HL-60/S4 treated with retinoic acid at 250 ng/mL for 4 days and 3 days (cell line): Measurements from ENCODE around the gene RARG.

Experiments used
- in situ Hi-C: fragments of 300-500 bp; cut with MboI; formaldehyde crosslinking; loops from 2 replicates; pipeline ENCODE4 v1.7.0; 2022; ENCODE audit warnings: low sequenced_read_pairs

RARG gene

DNA sequence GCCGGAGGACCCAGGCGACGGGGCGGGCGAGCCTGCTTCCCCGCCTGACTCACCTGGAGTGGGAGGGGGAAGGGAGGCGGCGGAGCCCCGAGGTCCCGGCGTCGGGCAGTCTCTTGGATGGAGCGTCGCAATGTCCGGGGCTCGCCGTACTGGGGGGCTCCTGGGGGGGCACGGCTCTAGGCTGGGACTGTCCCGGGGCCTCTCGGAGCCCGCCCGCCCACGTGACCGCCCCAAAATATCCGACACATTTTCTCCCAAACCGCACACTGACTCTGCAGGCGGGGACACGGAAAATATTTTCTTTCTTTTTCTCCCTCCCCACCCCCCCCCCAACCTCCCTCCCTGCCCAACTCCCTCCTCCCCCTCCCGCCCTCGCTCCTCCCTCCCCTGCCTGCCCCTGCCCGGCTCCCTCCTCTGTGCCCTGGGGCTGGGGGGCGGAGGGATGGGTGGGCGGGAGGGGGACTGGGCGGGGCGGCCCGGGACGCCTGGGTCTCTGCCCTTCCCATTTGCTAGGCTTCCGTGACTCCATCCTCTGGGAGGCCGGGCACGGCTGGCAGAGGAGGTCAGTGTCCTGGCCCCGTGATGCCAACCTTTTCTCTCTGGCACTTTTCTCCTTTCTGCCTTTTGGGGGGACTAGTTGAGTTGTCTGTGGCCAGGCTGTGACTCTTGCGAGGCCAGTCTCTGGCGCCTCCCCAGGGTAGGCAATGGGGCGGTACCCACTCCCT lies at the start of gene RARG:
Gene RARG (minus strand): TSS at position 289 of the 725 bp plus-strand sequence. CDS start 4,664 bp downstream, outside the sequence.
- in situ Hi-C loops = no loop called here

- in situ Hi-C loops = loop anchor here (10.0 to 25.0 kb wide), 2 partner anchors 65 to 218 kb away; partner anchors contain the start of gene TNS2
These were observed 48.0 kb upstream of the RARG start for GRCh38 chr12:53279888-53280498.

- in situ Hi-C loops = loop anchor here (25.0 kb wide), 1 partner anchor 217 kb away; the partner anchor contains the start of gene TNS2
These were observed 47.4 kb upstream of the RARG start for GRCh38 chr12:53279283-53279869.

DNA sequence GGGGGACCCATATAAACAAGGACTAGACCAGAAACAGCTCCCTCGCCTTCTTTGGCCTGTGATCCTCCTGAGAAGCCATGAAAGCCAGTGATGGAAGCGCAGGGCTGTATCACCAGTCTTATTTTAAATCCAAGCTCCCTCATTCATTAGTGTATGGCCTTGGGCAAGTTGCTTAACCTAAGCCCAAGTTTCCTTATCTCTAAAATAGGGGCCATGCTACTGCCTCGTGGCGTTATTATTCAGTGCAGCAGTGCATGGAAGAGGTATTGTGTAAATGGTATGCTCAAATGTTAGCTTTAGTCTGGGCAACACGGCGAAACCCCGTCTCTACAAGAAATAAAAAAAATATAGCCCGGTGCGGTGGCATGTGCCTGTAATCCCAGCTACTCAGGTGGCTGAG lies 46.0 kb upstream of the RARG start:
- in situ Hi-C loops = loop anchor here (25.0 kb wide), 1 partner anchor 216 kb away; the partner anchor contains the start of gene TNS2

DNA sequence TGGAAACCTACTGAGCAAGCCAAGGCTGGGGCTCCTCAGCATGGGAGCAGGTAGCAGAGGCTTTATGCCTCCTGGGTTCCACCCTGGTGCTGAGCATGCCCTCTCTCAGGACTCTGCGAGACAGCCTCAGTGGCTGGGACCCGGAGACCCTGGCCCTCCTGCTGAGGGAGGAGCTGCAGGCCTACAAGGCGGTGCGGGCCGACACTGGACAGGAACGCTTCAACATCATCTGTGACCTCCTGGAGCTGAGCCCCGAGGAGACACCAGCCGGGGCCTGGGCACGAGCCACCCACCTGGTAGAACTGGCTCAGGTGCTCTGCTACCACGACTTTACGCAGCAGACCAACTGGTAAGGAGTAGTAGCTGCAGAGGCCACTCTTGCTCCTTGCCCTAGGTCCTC lies 44.5 kb upstream of the RARG start:
- in situ Hi-C loops = loop anchor here (25.0 kb wide), 1 partner anchor 214 kb away; the partner anchor contains the start of gene TNS2

DNA sequence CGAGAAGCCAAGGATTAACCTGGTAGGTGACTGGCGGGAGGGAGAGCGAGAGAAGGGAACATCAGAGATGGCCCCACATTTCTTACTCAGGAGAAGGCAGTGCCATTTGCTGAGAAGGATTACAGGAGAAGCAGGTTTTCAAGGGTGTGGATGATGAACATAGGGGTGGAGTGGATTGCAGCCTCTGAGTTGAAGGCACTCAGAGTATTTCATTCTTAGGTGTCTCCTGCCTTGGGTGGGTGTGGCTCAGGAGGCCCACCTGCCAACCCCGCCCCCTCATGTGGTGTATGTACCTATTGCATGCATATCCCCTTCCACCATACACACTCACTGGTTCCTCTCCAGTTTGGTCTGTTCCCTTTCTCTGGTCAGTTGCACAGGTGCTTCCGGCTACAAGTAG lies 42.4 kb upstream of the RARG start:
- in situ Hi-C loops = no loop called here

- in situ Hi-C loops = no loop called here
These were observed 36.9 kb upstream of the RARG start for GRCh38 chr12:53268630-53269562.

- in situ Hi-C loops = no loop called here
These were observed 36.1 kb upstream of the RARG start, which contains the start of gene ESPL1 for GRCh38 chr12:53267999-53268629. Gene ESPL1 (plus strand): TSS chr12:53268299. CDS start chr12:53268767, 468 bp downstream.

- in situ Hi-C loops = no loop called here
These were observed 35.4 kb upstream of the RARG start for GRCh38 chr12:53267306-53267998.

GRCh38 chr12:53265783-53266182 lies 33.8 kb upstream of the RARG start:
- in situ Hi-C loops = no loop called here

DNA sequence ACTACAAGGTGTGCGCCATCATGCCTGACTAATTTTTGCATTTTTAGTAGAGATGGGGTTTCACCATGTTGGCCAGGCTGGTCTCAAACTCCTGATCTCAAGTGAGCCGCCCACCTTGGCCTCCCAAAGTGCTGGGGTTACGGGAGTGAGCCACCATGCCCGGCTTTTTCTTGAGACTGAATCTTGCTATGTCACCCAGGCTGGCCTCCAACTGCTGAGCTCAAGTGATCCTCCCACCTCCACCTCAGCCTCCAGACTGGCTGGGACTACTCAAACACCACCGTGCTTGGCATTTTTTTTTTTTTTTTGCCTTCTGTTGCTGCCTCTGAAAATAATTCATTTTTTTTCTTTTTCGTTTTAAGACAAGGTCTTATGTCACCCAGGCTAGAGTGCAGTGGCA lies 27.9 kb upstream of the RARG start:
- in situ Hi-C loops = no loop called here

- in situ Hi-C loops = no loop called here
These were observed 26.8 kb upstream of the RARG start for GRCh38 chr12:53258541-53259539.

DNA sequence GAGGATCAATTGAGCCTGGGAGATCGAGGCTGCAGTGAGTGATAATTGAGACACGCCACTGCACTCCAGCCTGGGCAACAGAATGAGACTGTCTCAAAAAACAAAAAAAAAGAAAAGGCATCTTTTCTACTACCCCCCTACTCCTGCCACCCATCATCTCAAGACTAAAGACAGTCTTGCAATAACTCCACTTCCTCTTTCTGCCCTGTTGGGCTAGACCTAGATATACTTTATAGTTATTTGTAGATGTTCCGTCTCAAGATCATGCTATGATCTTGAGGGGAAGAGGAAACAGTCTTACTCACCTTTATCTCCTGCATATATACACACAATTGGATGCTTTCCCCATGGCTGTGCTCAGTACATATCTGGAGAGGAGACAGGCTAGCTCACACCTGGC lies 24.0 kb upstream of the RARG start:
- in situ Hi-C loops = no loop called here

DNA sequence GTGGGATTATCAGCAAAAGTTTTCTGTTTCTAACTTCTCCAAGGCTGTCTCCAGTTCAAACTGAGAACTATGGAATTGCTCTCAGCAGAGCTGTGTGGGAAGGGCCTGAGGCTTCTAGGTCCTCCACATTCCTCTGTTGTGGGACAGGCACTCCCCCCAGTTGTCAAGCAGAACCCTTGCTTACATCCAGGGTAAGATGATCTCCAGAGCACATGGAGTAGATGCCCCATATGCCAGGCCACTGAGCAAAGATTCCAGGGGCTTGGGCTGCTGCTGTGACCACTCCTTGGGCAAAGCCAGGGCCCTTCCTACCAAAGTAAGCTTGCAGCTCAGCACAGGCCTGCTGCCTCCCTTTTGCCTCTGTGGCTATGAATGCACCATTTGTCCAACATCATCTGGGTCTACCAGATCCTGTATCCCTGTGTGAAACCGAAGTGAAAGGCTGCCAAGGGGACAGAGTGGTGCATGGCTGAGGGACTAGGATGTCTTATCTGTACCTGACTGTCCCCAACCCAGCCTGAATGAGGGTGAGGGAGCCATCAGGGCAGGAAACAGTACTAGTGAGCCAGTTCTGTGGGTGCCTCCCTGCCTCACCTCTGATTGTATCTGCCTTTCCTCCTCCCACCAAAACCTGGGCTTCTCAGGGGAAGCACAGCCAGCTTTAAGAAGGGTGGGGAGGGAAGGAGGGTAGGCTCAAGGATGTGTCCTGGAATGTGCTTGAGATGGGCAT lies 23.0 kb upstream of the RARG start:
- in situ Hi-C loops = no loop called here

GRCh38 chr12:53253298-53253697 lies 21.3 kb upstream of the RARG start:
- in situ Hi-C loops = no loop called here

- in situ Hi-C loops = no loop called here
These were observed 20.4 kb upstream of the RARG start for GRCh38 chr12:53252349-53252916.
